GM18519 (cell line): Measurements from ENCODE around the gene CCDC102A.

Experiments
- ATAC-seq: cut with Tn5 transposase; IDR thresholded peaks from one replicate; pipeline ENCODE4 v1.9.1; 2021; ENCODE audit warnings: mild to moderate bottlenecking, moderate library complexity; ENCODE audit not compliant: unreplicated experiment, low FRiP score

Gene CCDC102A

GRCh38 chr16:57525761-57526160, 10.6 kb downstream of the CCDC102A start:
- ATAC-seq, result no peak

- no peak for ATAC-seq
These were observed 13.4 kb downstream of the CCDC102A start for GRCh38 chr16:57522960-57523359.

- no peak for ATAC-seq
These were observed 16.5 kb downstream of the CCDC102A start for GRCh38 chr16:57519796-57520360.

GRCh38 chr16:57518922-57519321, 17.4 kb downstream of the CCDC102A start:
- ATAC-seq, result no peak

GRCh38 chr16:57518520-57518919, 17.9 kb downstream of the CCDC102A start:
- no peak for ATAC-seq

GRCh38 chr16:57517397-57518367, 18.7 kb downstream of the CCDC102A start:
- no peak for ATAC-seq

- no peak for ATAC-seq
These were observed 19.6 kb downstream of the CCDC102A start for GRCh38 chr16:57516773-57517172.

GRCh38 chr16:57516176-57516725, 20.1 kb downstream of the CCDC102A start:
- ATAC-seq, result no peak

- no peak for ATAC-seq
These were observed 21.4 kb downstream of the CCDC102A start for GRCh38 chr16:57514791-57515600.

- ATAC-seq, result no peak
These were observed 22.0 kb downstream of the CCDC102A start for GRCh38 chr16:57514371-57514770.

- no peak for ATAC-seq
These were observed 22.8 kb downstream of the CCDC102A start for GRCh38 chr16:57513371-57514102.

GRCh38 chr16:57512296-57513001, 23.9 kb downstream of the CCDC102A start:
- ATAC-seq, result no peak

- no peak for ATAC-seq
These were observed 26.1 kb downstream of the CCDC102A start for GRCh38 chr16:57510016-57510871.

- no peak for ATAC-seq
These were observed 27.0 kb downstream of the CCDC102A start for GRCh38 chr16:57509231-57509923.

GRCh38 chr16:57508035-57508425, 28.3 kb downstream of the CCDC102A start:
- ATAC-seq, result no peak

- ATAC-seq, result no peak
These were observed 29.0 kb downstream of the CCDC102A start for GRCh38 chr16:57507136-57508034.

GRCh38 chr16:57505169-57505568, 31.2 kb downstream of the CCDC102A start:
- ATAC-seq, result no peak
